RWPE1 (cell line): ENCODE results near the gene CDC73.
"Not testable (repeated sequence)": the region's sequence is repeated elsewhere in the genome, so short reads cannot be mapped to it uniquely, and the experiment has no call there.

Experiments
- CTCF ChIA-PET: fragments of 350-600 bp; sonication (Branson Sonifier 250); formaldehyde crosslinking; extraction: SDS; loops from one replicate; lab custom pipeline; 2021; lab: Yijun Ruan, JAX
- POLR2A ChIA-PET: fragments of 400-600 bp; formaldehyde crosslinking; extraction: SDS; loops from one replicate; lab custom pipeline; 2020; ENCODE audit warnings: antibody characterized with exemption; ENCODE audit not compliant: low non-redundant PET; lab: Yijun Ruan, JAX
- DNase-seq: peaks from one replicate; pipeline ENCODE4 v3.0.0; 2012; ENCODE audit warnings: low spot score
- H3K27ac ChIP-seq: fragments of 450-650 bp; 2 replicates; pipeline ENCODE4 v1.5.1; 2017
- TF ChIP-seq, protein P1 (sequence below): fragments of 450-650 bp; conservative IDR thresholded peaks from 2 replicates; pipeline ENCODE4 v1.5.1; 2017; ENCODE audit warnings: low read depth, mild to moderate bottlenecking

CDC73 gene

DNA sequence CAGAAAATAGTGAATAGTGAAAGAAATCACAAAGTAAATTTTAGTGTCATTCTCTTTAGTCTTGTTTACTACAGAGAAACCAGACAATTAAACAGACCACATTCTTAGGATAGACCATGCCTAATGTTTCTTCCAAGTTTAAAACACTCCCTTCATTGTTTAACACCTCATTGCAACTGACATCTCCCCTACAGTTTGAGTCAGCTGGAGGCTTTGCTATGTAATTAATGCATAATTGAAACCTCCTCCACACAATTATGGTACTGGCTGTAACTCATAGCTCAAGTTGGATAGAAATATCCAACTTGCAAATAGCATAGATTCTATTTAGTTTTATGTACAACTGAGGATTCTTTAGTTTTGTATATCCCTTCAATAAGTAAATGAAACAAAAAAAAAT lies 99.8 kb downstream of the CDC73 start:
- TF ChIP-seq, protein P1, sequence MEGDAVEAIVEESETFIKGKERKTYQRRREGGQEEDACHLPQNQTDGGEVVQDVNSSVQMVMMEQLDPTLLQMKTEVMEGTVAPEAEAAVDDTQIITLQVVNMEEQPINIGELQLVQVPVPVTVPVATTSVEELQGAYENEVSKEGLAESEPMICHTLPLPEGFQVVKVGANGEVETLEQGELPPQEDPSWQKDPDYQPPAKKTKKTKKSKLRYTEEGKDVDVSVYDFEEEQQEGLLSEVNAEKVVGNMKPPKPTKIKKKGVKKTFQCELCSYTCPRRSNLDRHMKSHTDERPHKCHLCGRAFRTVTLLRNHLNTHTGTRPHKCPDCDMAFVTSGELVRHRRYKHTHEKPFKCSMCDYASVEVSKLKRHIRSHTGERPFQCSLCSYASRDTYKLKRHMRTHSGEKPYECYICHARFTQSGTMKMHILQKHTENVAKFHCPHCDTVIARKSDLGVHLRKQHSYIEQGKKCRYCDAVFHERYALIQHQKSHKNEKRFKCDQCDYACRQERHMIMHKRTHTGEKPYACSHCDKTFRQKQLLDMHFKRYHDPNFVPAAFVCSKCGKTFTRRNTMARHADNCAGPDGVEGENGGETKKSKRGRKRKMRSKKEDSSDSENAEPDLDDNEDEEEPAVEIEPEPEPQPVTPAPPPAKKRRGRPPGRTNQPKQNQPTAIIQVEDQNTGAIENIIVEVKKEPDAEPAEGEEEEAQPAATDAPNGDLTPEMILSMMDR, result no peak
- ChIA-PET CTCF (interaction anchor here (0.7 kb wide), 1 partner anchor 677 kb away, joined by 3 read pairs; no protein-coding TSS in a partner anchor), POLR2A (no interaction called here)
- DNase-seq, result no peak
- H3K27ac ChIP-seq, result no peak overlapping the region

DNA sequence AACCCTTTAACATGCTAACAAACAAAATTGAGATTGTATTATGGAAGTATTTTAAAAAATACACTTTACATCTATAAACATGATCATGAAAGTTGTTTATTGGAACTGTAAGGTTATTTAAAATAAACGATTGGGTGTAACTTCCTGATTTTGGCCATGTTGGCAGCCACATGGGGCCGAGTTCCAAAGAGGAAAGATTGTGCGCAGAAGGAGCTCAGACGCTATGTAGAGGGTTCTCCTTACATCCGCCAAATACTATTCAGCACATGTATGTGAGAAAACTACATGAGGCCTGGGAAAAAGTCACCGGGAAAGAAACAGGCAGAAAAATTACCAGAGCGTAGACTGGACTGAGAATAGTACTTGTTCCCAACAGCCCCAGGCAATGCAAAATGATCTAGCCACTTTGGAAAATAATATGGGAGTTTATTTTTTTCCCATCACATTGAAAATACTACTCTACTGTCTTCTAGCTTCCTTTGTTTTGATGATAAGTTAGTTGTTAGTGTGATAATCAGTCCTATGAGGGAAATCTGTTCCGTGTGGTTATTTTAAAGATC lies 100.3 kb downstream of the CDC73 start:
- ChIA-PET CTCF (interaction anchor here (0.6 to 0.8 kb wide), 6 partner anchors 21 to 1162 kb away, joined by 3 to 4 read pairs (median 3); no protein-coding TSS in a partner anchor), POLR2A (no interaction called here)
- H3K27ac ChIP-seq, result no peak overlapping the region
- no peak for DNase-seq
- TF ChIP-seq, protein P1, result no peak

DNA sequence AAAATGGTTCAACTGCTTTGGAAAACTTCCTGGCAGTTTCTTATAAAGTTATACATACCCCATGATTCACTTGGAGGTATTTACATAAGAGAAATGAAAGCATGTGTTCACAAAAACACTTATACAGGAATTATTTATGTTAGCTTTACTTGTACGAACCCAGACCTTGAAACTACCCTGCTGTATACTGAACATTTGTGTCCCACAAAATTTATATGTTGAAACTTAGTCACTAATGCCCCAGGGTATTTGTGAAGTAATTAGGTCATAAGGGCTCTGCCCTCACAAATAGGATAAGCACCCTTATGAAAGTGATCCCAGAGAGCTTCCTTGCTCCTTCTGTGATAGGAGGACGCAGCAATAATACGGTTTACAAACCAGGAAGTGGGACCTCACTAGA lies 107.3 kb downstream of the CDC73 start:
- ChIA-PET POLR2A (no interaction called here), CTCF (no interaction called here)
- TF ChIP-seq, protein P1, result no peak
- H3K27ac ChIP-seq, result no peak overlapping the region
- DNase-seq, result no peak

DNA sequence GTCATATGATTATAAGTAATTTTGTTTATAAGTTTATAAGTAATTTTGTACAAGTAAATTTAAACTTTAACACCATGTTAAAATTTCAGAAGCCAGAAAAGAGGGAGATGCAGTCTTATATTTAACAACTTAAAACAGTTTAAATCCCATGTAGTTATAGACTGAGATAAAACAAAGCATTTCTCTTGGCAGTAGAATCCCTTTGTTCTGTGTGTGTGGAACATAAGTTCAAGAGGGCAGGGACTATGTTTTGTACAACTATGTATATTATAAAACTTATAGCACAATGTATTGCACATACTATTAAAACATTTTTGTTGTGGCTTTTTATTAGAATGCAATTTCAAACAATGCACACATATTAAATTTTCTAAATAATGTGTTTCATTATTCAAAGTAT lies 109.3 kb downstream of the CDC73 start:
- DNase-seq, CTCF ChIA-PET, H3K27ac ChIP-seq, POLR2A ChIA-PET: not testable (repeated sequence)

DNA sequence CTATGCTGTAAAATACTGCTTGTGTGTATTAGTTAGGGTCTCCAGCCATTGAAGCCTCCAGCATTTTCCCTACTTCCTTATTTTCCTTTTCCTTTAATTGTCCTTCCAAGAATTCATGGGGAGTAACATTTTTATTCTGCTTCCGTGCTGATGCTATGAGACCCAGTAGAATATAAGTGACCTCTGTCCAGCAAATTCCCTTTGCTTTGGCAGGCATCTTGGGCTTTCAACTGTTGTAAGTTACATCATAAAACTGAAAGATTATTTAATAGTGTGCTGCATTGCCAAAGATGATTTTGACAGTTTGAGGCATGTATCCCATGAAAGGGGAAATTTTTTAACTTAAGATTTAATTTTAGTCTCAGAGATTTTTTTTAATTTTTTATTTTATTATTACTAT lies 112.7 kb downstream of the CDC73 start:
- CTCF ChIA-PET, result no interaction called here
- TF ChIP-seq, protein P1, result no peak
- POLR2A ChIA-PET, result no interaction called here
- no peak overlapping the region for H3K27ac ChIP-seq
- no peak for DNase-seq

DNA sequence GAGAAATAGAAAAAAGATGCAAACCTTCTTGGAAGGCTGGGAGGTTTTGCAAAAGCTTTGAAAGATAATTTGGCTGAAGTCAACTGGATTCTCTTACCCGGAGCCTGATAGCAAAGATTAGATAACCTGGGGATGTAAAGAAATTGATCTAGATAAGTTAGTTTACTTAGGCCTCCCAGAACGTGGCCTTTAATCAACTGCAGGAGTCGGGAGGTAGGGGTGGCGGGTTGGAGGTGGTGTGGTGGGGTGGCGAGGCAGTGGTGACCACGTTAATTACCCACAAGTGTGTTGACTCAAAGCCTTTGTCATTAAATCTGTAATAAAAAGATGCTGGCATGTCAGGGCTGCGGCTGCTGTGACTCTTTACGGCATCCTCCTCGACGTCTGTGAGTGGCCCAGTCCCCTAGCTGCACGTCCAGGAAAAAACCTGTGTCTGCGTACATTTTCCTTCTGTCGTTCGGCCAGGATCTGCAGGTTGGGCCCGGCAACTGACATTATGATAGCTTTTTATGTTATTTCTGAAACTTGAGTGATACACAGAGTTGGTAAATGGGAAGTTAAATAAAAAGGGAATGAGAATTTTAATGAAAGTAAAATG lies 115.6 kb downstream of the CDC73 start:
- TF ChIP-seq, protein P1, result no peak
- ChIA-PET POLR2A (no interaction called here), CTCF (no interaction called here)
- H3K27ac ChIP-seq, result no peak overlapping the region
- DNase-seq, result no peak

DNA sequence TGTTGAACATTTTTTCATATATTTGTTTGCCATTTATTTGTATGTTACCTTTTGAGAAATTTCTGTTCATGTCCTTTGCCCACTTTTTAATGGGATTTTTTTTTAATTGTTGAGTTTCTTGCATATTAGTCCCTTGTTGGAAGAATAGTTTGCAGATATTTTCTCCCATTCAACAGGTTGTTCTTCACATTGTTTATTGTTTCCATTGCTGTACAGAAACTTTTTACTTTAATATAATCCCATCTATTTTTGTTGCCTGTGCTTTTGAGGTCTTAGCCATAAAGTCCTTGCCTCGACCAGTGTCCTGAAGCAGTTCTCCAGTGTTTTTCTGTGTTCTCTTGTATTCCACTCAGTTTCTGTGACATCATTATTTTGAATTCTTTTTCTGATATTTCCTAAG lies 118.8 kb downstream of the CDC73 start:
- TF ChIP-seq, protein P1, result no peak
- CTCF ChIA-PET, result no interaction called here
- no peak for DNase-seq
- POLR2A ChIA-PET, result no interaction called here
- H3K27ac ChIP-seq, result no peak overlapping the region
